Glomerular endothelial cell (primary cell): ENCODE measurements around the gene ZNF365. TPM values are rescaled to one million over a fixed set of nuclear protein-coding genes. Genes with fewer than 3 reads are reported as not detected.
"Not testable (repeated sequence)": the region's sequence is repeated elsewhere in the genome, so short reads cannot be mapped to it uniquely, and the experiment has no call there.

ENCODE experiments used
- DNase-seq: peaks from one replicate; pipeline ENCODE4 v3.0.0-alpha.2; 2011; ENCODE audit warnings: low read depth, low spot score; ENCODE audit errors: extremely low read depth
- total RNA-seq: library from RNA; depleted of rRNA; stranded (reverse); fragments of >200 nt; gene quantifications from 2 replicates; pipeline ENCODE4 v1.2.3, GENCODE V29; 2015

Gene ZNF365
- total RNA-seq, 1 donor from 2014 or later: 0.23 TPM

GRCh38 chr10:62377026-62377415, 2.9 kb downstream of the ZNF365 start:
- DNase-seq: no peak

- DNase-seq: no peak
Measured at GRCh38 chr10:62377966-62378365, 3.8 kb downstream of the ZNF365 start.

GRCh38 chr10:62378877-62379276, 4.7 kb downstream of the ZNF365 start:
- not testable (repeated sequence) for DNase-seq

- no peak for DNase-seq
Measured at GRCh38 chr10:62379394-62379793, 5.2 kb downstream of the ZNF365 start.

- no peak for DNase-seq
Measured at GRCh38 chr10:62380016-62380415, 5.8 kb downstream of the ZNF365 start.

GRCh38 chr10:62381385-62382102, 7.4 kb downstream of the ZNF365 start:
- no peak for DNase-seq

GRCh38 chr10:62382831-62383230, 8.7 kb downstream of the ZNF365 start:
- no peak for DNase-seq

- DNase-seq: peak; percentile 31
Measured at GRCh38 chr10:62384057-62384446, 9.9 kb downstream of the ZNF365 start.

- no peak for DNase-seq
Measured at GRCh38 chr10:62384447-62385081, 10.4 kb downstream of the ZNF365 start.

GRCh38 chr10:62386356-62387320, 12.5 kb downstream of the ZNF365 start:
- DNase-seq: no peak

- DNase-seq: no peak
Measured at GRCh38 chr10:62388328-62388727, 14.2 kb downstream of the ZNF365 start.

- no peak for DNase-seq
Measured at GRCh38 chr10:62390497-62391176, 16.5 kb downstream of the ZNF365 start.

GRCh38 chr10:62393237-62393636, 19.1 kb downstream of the ZNF365 start:
- no peak for DNase-seq

GRCh38 chr10:62394556-62395018, 20.4 kb downstream of the ZNF365 start:
- no peak for DNase-seq

- no peak for DNase-seq
Measured at GRCh38 chr10:62395892-62396291, 21.7 kb downstream of the ZNF365 start.

- no peak for DNase-seq
Measured at GRCh38 chr10:62396864-62397263, 22.7 kb downstream of the ZNF365 start.

- DNase-seq: no peak
Measured at GRCh38 chr10:62399211-62399610, 25.0 kb downstream of the ZNF365 start.

GRCh38 chr10:62402508-62402907, 28.3 kb downstream of the ZNF365 start:
- no peak for DNase-seq

GRCh38 chr10:62410528-62410927, 36.4 kb downstream of the ZNF365 start:
- DNase-seq: not testable (repeated sequence)

- DNase-seq: not testable (repeated sequence)
Measured at GRCh38 chr10:62410934-62411333, 36.8 kb downstream of the ZNF365 start.

- no peak for DNase-seq
Measured at GRCh38 chr10:62413048-62413447, 38.9 kb downstream of the ZNF365 start.
